ENCODE data around the gene DERA.

DNA sequence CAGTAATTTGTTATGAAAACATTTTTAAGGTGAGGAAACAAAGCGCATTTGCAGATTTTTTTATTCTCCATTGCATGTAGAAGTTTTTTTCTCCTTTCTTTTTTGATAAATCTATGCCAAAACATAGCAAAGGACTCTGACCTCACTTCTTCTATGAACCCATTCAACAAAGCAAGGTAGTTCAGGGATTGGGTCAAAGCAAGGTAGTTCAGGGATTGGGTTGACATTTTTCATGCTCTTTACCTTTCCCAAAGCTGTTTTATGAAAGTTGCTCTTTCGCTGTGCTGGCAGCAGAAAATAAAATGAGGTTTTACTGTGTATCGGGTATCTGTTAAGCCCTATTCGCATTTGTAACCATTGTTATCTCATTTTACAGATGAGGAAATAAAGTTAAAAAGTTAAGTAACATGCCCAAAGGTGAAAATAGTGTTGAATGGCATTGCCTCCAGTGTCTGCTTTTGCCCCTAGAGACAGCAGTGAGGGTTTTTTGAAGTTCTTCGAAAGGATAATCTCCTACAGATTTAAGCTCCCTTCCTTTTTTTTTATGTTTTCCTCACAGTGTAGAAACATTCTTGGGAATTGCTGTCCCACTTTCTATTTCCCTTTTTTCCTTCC, 18.4 kb upstream of the DERA start:
- TF ChIP-seq, protein P1, sequence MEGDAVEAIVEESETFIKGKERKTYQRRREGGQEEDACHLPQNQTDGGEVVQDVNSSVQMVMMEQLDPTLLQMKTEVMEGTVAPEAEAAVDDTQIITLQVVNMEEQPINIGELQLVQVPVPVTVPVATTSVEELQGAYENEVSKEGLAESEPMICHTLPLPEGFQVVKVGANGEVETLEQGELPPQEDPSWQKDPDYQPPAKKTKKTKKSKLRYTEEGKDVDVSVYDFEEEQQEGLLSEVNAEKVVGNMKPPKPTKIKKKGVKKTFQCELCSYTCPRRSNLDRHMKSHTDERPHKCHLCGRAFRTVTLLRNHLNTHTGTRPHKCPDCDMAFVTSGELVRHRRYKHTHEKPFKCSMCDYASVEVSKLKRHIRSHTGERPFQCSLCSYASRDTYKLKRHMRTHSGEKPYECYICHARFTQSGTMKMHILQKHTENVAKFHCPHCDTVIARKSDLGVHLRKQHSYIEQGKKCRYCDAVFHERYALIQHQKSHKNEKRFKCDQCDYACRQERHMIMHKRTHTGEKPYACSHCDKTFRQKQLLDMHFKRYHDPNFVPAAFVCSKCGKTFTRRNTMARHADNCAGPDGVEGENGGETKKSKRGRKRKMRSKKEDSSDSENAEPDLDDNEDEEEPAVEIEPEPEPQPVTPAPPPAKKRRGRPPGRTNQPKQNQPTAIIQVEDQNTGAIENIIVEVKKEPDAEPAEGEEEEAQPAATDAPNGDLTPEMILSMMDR (conservative IDR thresholded peaks at IDR 0.05; ENCODE audit: low read depth, low read length) = no peak
- no peak for TF ChIP-seq EZH2 (IDR thresholded peaks at IDR 0.05; ENCODE audit: borderline replicate concordance, low read depth, low read length, poor library complexity, severe bottlenecking)

Data from A673 (cell line).